Measurements from ENCODE around the gene MKS1. TPM values are rescaled to one million over a fixed set of nuclear protein-coding genes. Genes with fewer than 3 reads are reported as not detected.

Gene MKS1
- total and polyA plus RNA-seq, 2 donors (not counting 3 experiments of a cell fraction or from before 2014, with no cell fraction given), result 12.2 to 13.2 TPM

GRCh38 chr17:58229384-58229783 is 10.3 kb upstream of the MKS1 start:
- intact Hi-C loops (cut with micrococcal nuclease), result no loop called here
- no peak overlapping the region for H3K9ac ChIP-seq (replicated peaks; ENCODE audit: extremely low read depth, insufficient read depth, low read length)
- CTCF ChIA-PET, result interaction anchor here (1.2 to 3.3 kb wide), 4 partner anchors 9 to 29 kb away, joined by 3 to 12 read pairs (median 4); partner anchors contain the start of gene LPO
- H3K27me3 ChIP-seq (ENCODE audit: control insufficient read depth in 2 of 2, insufficient read depth in 2 of 2, low read length in 2 of 2), result peaks cover 4 to 14% of the 10 kb centered on the region in 2 experiments
- H3K4me2 ChIP-seq (ENCODE audit: insufficient read depth, low read length), result no peak overlapping the region
- H3K9me3 ChIP-seq (replicated peaks; ENCODE audit: control insufficient read depth, insufficient read depth, low read length), result no peaks in the 10 kb centered on the region
- H3K36me3 ChIP-seq (ENCODE audit: control insufficient read depth in 2 of 2, extremely low read depth in 1 of 2, insufficient read depth in 2 of 2, low read length in 2 of 2), result no peaks in the 10 kb centered on the region
- H4K20me1 ChIP-seq (replicated peaks; ENCODE audit: control insufficient read depth, extremely low read depth, insufficient read depth, low read length), result no peaks in the 10 kb centered on the region
- no peak for TF ChIP-seq MYC (IDR thresholded peaks at IDR 0.05; ENCODE audit: low read depth, low read length)
- TF ChIP-seq JUN (IDR thresholded peaks at IDR 0.05; ENCODE audit: borderline replicate concordance, insufficient read depth, insufficient read length, low read depth), result no peak
- no peak for TF ChIP-seq FOS (IDR thresholded peaks at IDR 0.05; ENCODE audit: borderline replicate concordance, insufficient read depth, low read length)
- no peak overlapping the region for H3K4me3 ChIP-seq (replicated peaks in 1 of 3; ENCODE audit: insufficient read depth in 1 of 3, low read depth in 1 of 3, low read length in 3 of 3)
- DNase-seq (ENCODE audit: low read depth, low spot score), result no peak
- BruUV-seq (replicated peaks), result no TSS peak
- H3K27ac ChIP-seq (ENCODE audit: insufficient read depth, low read depth, low read length), result no peak overlapping the region
- no peaks in the 10 kb centered on the region for H3K79me2 ChIP-seq (ENCODE audit: control insufficient read depth, insufficient read depth, low read length)
- no peaks in the 10 kb centered on the region for H3K4me1 ChIP-seq (ENCODE audit: control insufficient read depth, extremely low read depth, insufficient read depth, low read length)
- H2AFZ ChIP-seq (ENCODE audit: low read depth, low read length), result no peak overlapping the region
- dilution Hi-C loops (cut with MboI; ENCODE audit: extremely low pct_ligation_motif_present, low sequenced_read_pairs), result no loop called here
- H3K9me1 ChIP-seq (replicated peaks; ENCODE audit: control insufficient read depth, extremely low read depth, insufficient read depth, low read length), result no peaks in the 10 kb centered on the region
- POLR2A ChIA-PET, result no interaction called here
- no peak for FAIRE-seq

GRCh38 chr17:58228679-58229078 is 9.6 kb upstream of the MKS1 start:
- Histone ChIP-seq H4K20me1 (replicated peaks; ENCODE audit: control insufficient read depth, extremely low read depth, insufficient read depth, low read length) (no peaks in the 10 kb centered on the region), H3K36me3 (ENCODE audit: control insufficient read depth in 2 of 2, extremely low read depth in 1 of 2, insufficient read depth in 2 of 2, low read length in 2 of 2) (no peaks in the 10 kb centered on the region), H2AFZ (ENCODE audit: low read depth, low read length) (no peak overlapping the region), H3K27ac (ENCODE audit: insufficient read depth, low read depth, low read length) (no peak overlapping the region), H3K4me1 (ENCODE audit: control insufficient read depth, extremely low read depth, insufficient read depth, low read length) (peaks cover 3% of the 10 kb centered on the region), H3K9me1 (replicated peaks; ENCODE audit: control insufficient read depth, extremely low read depth, insufficient read depth, low read length) (no peaks in the 10 kb centered on the region), H3K9me3 (replicated peaks; ENCODE audit: control insufficient read depth, insufficient read depth, low read length) (no peaks in the 10 kb centered on the region), H3K9ac (replicated peaks; ENCODE audit: extremely low read depth, insufficient read depth, low read length) (no peak overlapping the region), H3K27me3 (ENCODE audit: control insufficient read depth in 2 of 2, insufficient read depth in 2 of 2, low read length in 2 of 2) (peaks cover 3 to 14% of the 10 kb centered on the region in 2 experiments), H3K4me2 (ENCODE audit: insufficient read depth, low read length) (no peak overlapping the region), H3K4me3 (replicated peaks in 1 of 3; ENCODE audit: insufficient read depth in 1 of 3, low read depth in 1 of 3, low read length in 3 of 3) (no peak overlapping the region), H3K79me2 (ENCODE audit: control insufficient read depth, insufficient read depth, low read length) (no peaks in the 10 kb centered on the region)
- intact Hi-C loops (cut with micrococcal nuclease) (no loop called here), dilution Hi-C loops (cut with MboI; ENCODE audit: extremely low pct_ligation_motif_present, low sequenced_read_pairs) (no loop called here)
- FAIRE-seq, result no peak
- TF ChIP-seq JUN (IDR thresholded peaks at IDR 0.05; ENCODE audit: borderline replicate concordance, insufficient read depth, insufficient read length, low read depth) (no peak), CTCF (IDR thresholded peaks at IDR 0.05; ENCODE audit: extremely low read depth in 1 of 2, insufficient read depth in 1 of 2, low read depth in 1 of 2, low read length in 2 of 2) (no peak), EZH2 (IDR thresholded peaks at IDR 0.05; ENCODE audit: borderline replicate concordance, low read depth, low read length, severe bottlenecking) (no peak), POLR2AphosphoS5 (IDR thresholded peaks at IDR 0.05; ENCODE audit: insufficient read depth, low read depth, low read length) (no peak), MAX (IDR thresholded peaks at IDR 0.05; ENCODE audit: insufficient read depth, insufficient read length) (no peak), MYC (IDR thresholded peaks at IDR 0.05; ENCODE audit: low read depth, low read length) (no peak), POLR2A (IDR thresholded peaks at IDR 0.05; ENCODE audit: low read depth, low read length) (no peak), FOS (IDR thresholded peaks at IDR 0.05; ENCODE audit: borderline replicate concordance, insufficient read depth, low read length) (no peak), GATA2 (IDR thresholded peaks at IDR 0.05; ENCODE audit: insufficient read depth, insufficient read length, low read depth, low read length) (no peak)
- DNase-seq (ENCODE audit: low read depth, low spot score), result no peak
- ChIA-PET POLR2A (no interaction called here), CTCF (interaction anchor here (1.2 to 3.3 kb wide), 3 partner anchors 8 to 21 kb away, joined by 3 to 12 read pairs (median 4); partner anchors contain the start of gene LPO)
- no TSS peak for BruUV-seq (replicated peaks)
